LoVo (cell line): ENCODE data around the gene PRKCD.

Experiments
- DNase-seq: peaks from one replicate; pipeline ENCODE4 v3.0.0-alpha.2; 2016; ENCODE audit warnings: low spot score

Gene PRKCD

DNA sequence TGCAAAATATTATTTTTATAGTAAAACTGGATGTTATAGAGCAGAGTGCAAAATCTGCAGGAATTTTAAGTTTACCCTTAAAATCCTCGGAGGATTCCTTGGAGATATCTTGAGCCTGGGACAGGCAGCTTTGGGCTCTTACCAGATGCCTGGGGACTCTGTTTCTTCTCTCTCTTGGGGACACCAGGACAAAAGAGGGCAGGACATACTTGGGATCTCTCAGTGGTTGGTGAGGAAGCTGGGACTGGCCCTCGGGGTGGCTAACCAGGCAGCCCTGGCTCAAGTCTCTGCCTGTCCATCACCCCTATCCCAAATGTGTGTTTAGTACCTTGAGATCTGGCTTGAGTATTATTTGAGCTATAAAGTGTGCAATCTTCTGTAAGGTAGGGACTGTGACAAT is 56.2 kb downstream of the PRKCD start:
- no peak for DNase-seq

DNA sequence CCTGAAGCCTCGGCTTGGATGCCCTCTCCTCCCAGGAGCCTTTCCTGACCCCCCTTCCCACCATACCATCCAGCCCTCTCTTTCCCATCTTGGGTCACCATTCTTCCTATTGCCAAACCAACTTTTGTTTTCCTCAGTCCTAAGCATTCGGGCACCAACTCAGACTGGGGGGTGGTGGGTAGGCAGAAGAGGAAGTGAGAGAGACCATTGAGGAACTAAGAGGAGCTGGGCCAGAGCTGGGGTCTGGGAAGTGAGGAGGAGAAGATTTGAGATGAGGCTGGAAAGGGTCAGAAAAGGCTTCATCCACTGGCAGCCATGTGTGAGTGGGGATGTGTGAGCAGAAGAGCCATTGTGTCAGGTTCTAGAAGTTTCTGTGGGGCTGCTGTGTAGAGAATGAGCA is 57.1 kb downstream of the PRKCD start:
- DNase-seq: no peak

DNA sequence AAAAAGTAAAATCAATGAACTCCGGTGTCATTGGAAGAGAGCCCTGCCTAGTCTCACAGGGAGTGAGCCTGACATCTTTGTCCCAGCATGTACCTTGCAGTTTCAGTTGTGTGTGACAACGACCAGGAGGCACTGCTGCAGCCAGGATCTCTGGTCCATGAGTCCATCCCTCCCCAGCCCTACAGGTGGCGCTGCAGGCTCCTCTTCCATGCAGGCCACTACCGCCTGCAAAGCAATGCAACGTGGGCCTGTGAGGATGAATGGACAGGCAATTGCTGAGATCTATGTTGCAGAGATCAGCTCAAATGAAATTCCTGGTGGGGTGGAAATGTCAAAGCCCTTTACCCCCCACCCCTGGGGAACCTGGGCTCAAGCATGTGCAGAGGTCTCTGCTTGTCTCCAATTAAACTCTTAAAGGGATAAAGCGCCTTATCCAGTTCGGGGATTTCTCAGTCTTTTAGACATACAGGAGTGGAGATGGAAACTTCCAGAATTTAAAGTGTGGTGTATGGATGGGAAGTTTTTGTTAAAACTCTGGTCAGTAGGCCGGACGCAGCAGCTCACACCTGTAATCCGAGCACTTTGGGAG is 59.0 kb downstream of the PRKCD start:
- DNase-seq: peak; percentile 87

GRCh38 chr3:53221345-53221744 is 60.3 kb downstream of the PRKCD start:
- no peak for DNase-seq

GRCh38 chr3:53221827-53222182 is 60.8 kb downstream of the PRKCD start:
- DNase-seq: no peak

- no peak for DNase-seq
Observed at GRCh38 chr3:53222183-53222901, 61.3 kb downstream of the PRKCD start.

GRCh38 chr3:53223025-53223424 is 62.0 kb downstream of the PRKCD start:
- DNase-seq: no peak

DNA sequence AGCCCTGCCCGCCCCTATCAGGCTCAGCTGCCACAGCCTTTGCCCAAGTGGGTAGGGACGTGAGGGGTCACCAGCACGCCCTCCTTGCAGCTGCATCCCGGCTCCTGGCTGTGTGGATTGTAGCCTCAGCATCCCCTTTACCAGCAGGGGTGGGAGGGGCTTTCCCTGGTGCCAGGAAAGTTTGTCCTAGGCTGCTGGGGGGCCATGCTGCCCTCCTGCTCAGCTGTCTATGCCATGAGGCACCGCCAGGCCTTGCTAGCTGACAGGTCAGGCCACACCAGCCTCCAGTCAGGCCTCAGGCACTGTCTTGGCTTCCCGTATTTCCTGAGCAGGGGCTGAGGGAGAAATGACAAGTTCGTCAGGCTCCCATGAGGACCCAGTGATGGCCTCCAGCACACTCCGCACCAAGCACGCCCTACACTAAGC is 62.5 kb downstream of the PRKCD start:
- no peak for DNase-seq

- no peak for DNase-seq
Observed at GRCh38 chr3:53224026-53224425, 63.0 kb downstream of the PRKCD start.

- no peak for DNase-seq
Observed at GRCh38 chr3:53224536-53224935, 63.5 kb downstream of the PRKCD start.

GRCh38 chr3:53225181-53225580 is 64.2 kb downstream of the PRKCD start:
- no peak for DNase-seq

DNA sequence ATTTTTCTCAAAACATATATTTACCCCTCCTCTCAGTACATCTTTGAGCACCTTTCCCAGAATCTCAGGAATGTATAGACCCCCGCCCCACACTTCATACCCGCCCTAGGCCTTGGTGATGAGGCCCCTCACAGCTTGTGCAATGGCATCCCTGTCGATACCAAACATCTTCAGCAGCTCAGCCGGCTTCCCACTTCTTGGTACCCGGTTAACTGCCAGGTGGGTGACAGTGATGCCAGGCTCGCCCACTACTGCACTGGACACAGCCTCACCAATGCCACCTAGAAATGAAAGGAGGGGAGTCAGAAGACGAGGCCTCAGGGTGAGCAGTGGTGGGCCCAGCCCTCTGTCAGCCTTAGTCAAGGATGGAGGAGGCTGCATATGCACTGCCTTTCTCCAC is 64.6 kb downstream of the PRKCD start:
- DNase-seq: no peak

DNA sequence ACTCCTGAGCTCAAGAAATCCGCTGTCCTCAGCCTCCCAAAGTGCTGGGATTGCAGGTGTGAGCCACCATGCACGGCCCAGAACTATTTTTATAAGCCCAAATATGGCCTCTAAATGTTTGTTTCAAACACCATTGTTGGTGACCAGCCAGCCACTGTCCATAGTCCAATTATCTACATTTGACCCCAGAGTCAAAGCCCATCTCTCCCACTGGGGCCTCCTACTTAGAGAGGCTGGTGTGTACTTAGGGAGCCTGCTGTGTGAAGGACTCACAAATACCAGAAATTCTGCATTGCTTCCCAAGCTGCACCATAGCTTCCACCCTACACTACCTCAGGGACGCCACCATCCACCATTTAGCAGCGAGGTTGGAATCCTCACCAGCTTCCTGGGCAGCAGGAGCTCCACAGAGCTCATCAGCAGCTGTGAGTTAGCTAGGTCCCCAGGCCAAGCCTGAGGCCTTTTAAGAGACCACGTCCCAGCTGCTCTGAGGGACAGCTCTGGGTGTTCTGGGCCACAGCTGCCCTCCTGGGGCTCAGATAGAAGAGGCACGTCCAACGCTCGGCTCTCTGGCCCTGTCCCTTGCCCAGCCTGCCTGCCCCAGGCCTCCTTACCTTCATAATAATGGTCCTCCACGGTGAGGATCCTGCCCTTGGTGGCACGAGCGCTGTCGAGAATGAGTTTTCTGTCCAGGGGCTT is 65.3 kb downstream of the PRKCD start:
- no peak for DNase-seq

GRCh38 chr3:53226841-53227407 is 65.9 kb downstream of the PRKCD start:
- no peak for DNase-seq

- no peak for DNase-seq
Observed at GRCh38 chr3:53227993-53228885, 67.2 kb downstream of the PRKCD start.

- DNase-seq: no peak
Observed at GRCh38 chr3:53229171-53229570, 68.2 kb downstream of the PRKCD start.

GRCh38 chr3:53229606-53230005 is 68.6 kb downstream of the PRKCD start:
- no peak for DNase-seq

GRCh38 chr3:53230041-53230621 is 69.1 kb downstream of the PRKCD start:
- no peak for DNase-seq

DNA sequence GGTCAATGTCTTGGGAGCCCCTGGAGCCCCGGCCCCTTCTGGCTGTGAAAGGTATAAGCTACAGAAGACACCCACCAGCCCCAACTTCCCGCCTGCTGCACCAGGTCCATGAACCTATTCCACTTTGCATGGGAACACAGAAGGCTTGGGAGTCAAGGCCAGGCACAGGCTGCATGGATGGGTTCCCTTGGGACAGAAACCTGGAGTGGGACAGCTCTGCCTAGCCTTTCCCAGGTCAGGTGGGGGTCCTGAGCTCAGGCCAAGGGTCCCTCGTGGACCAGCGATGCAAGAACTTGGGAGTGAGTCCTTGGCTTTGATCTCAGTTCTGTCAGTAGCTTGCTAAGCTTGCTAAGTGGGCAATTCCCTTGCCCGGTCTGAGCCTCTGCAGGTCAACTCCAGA is 69.8 kb downstream of the PRKCD start:
- no peak for DNase-seq

DNA sequence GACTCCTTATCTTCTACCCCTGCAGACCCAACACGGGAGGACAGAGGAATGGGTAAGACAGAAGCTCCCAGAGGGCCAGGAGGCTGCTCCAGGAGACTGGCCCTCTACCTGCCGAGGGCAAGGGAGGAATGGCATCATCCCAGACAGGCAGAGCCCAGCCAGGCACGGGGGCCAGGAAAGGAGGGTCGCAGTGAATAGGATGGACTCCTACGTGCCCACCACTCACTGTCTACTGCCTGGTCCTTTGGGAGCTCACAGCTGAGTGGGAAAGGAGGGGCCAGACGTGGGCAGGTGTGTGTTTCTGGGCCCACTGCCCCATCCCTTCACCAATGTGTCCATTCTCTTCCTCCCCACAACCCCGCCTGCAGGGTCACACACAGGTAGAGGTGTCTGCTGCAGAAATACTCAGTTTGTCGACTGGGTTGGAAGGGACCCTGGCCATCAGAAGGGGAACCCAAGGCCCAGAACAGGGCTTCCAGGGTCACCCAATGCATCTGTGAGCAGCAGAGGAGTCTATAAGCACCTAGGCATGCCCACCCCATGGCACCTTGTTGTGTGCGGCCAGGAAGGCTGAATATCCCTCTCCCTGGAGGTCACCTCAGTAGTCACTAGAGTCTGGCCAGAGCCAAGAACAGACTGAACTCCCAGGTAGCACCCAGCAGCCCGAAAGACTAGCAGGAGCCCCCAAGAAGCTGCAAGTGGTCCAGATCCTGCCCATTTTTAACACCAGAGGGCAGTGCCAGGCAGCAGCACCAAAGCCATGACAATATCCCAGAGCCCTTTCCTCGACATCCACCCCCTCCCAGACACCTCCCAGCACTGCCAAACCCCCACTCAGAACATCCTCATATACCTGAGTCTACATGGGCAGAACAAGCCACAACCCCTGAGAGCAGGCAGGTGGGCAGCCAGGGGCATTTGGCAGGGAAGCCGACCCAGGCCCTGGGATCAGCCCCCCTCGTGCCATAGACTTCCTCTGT is 70.8 kb downstream of the PRKCD start:
- no peak for DNase-seq
